Measurements from ENCODE around the gene SLC9B2.
"Not testable (repeated sequence)": the region's sequence is repeated elsewhere in the genome, so short reads cannot be mapped to it uniquely, and the experiment has no call there.

Gene SLC9B2

DNA sequence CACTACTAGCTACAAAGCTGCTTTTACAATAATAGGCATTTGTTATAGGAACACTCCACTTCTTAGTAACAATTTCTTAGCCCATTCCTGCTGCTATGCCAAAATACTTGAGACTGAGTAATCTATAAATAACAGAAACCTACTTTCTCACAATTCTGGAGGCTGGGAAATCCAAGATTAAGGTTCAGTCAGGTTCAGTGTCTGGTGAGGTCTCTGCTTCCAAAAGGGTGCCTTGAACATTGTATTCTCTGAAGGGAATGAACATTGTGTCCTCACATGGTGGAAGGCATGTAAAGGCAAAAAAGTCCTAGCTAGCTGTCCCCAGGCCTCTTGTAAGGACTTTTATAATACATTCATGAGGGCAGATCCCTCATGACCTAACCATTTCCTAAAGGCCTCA lies 64.0 kb downstream of the SLC9B2 start:
- DNase-seq = no peak

DNA sequence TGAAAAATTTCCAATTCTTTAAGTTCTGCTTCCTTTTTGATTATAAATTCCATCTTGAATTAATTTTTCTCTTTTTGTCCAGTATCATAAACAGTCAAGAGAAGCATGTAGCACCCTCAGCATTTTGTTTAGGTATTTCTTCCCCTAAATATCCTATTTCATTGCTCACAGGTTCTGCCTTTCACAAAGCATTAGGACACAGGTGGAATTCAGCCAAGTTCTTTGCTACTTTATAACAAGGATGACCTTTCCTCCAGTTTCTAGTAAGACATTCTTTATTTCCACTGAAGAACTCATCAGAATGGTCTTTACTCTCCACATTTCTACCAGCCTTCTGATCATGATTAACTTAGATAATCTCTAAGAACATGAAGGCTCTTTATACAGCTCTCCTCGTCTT lies 64.5 kb downstream of the SLC9B2 start:
- DNase-seq = no peak

GRCh38 chr4:103011378-103012025 lies 65.1 kb downstream of the SLC9B2 start:
- no peak for DNase-seq

DNA sequence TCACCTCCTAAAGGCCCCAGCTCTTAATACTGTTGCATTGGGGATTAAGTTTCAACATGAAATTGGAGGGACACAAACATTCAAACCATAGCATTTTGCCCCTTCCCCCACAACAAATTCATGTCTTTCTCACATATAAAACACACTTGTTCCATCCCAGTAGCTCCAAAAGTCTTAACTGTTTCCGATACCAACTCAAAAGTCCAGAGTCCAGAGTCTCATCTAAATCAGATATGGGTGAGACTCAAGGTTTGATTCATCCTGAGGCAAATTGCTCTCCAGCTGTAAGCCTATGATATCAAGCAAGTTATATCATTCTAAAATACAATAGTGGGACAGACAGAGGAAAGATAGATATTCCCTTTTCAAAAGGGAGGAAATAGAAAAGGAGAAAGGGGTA lies 65.8 kb downstream of the SLC9B2 start:
- DNase-seq = no peak

- DNase-seq = peak in 1 of 2 donors; percentile 7
Observed at GRCh38 chr4:103008875-103009729, 67.5 kb downstream of the SLC9B2 start.

DNA sequence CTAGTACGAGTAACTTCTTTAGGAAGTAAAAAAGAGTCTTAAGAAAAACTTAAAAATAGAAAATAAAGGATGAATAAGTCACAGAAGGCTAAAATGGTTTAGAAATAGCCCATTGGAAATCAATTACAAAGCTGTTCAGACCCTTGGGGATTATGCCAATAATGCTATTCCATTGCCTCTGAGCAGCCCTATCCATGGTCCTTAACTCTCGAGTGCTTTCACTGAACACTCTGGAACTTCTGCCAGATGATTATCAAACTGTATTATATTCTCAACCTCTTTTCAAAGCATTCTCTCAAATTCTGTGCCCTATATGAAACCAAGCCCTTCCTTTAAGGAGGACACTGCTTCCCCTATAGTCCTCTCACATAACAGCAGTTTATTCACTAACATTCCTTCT lies 74.0 kb downstream of the SLC9B2 start:
- no peak for DNase-seq

- DNase-seq = no peak
Observed at GRCh38 chr4:102994803-102995202, 81.8 kb downstream of the SLC9B2 start.

DNA sequence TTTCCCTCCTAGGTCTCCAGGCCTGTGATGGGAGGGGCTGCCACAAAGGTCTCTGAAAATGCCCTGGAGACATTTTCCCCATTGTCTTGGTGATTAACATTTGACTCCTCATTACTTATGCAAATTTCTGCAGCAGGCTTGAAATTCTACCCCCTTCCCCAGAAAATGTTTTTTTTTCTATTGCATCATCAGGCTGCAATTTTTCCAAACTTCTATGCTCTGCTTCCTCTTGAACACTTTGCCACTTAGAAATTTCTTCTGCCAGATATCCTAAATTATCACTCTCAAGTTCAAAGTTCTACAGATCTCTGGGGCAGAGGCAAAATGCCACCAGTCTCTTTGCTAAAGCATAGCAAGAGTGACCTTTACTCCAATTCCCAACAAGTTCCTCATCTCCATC lies 82.6 kb downstream of the SLC9B2 start:
- DNase-seq = not testable (repeated sequence)

GRCh38 chr4:102988429-102989020 lies 88.0 kb downstream of the SLC9B2 start:
- DNase-seq = no peak

GRCh38 chr4:102981005-102981404 lies 95.6 kb downstream of the SLC9B2 start:
- DNase-seq = no peak

Data from stimulated activated CD4-positive, alpha-beta T cell treated with anti-CD3 and anti-CD28 coated beads, Interleukin-2, amount 100 ng/mL, for 48 hours (primary cell).